Mammary epithelial cell (primary cell): Measurements from ENCODE around the gene SSTR5.

ENCODE experiments used
- EZH2 ChIP-seq: IDR thresholded peaks from 2 replicates; pipeline ENCODE4 v1.6.1; 2012; ENCODE audit warnings: low read length, inconsistent platforms, borderline replicate concordance
- TF ChIP-seq, protein P1 (sequence below), 2 donors: IDR thresholded peaks in 1 of 2; conservative IDR thresholded peaks in 1 of 2; 2 replicates each; pipeline ENCODE4 v1.5.1; 2011 to 2012; ENCODE audit warnings: inconsistent platforms in 2 of 2, low read length in 2 of 2, mild to moderate bottlenecking in 2 of 2, control low read depth in 1 of 2, low read depth in 1 of 2; ENCODE audit not compliant: insufficient read depth in 1 of 2; ENCODE audit errors: extremely low read depth in 1 of 2

GRCh38 chr16:1121601-1122397 is 49.3 kb downstream of the SSTR5 start:
- TF ChIP-seq, protein P1, sequence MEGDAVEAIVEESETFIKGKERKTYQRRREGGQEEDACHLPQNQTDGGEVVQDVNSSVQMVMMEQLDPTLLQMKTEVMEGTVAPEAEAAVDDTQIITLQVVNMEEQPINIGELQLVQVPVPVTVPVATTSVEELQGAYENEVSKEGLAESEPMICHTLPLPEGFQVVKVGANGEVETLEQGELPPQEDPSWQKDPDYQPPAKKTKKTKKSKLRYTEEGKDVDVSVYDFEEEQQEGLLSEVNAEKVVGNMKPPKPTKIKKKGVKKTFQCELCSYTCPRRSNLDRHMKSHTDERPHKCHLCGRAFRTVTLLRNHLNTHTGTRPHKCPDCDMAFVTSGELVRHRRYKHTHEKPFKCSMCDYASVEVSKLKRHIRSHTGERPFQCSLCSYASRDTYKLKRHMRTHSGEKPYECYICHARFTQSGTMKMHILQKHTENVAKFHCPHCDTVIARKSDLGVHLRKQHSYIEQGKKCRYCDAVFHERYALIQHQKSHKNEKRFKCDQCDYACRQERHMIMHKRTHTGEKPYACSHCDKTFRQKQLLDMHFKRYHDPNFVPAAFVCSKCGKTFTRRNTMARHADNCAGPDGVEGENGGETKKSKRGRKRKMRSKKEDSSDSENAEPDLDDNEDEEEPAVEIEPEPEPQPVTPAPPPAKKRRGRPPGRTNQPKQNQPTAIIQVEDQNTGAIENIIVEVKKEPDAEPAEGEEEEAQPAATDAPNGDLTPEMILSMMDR (conservative IDR thresholded peaks at IDR 0.05 in 1 of 2, IDR thresholded peaks at IDR 0.05 in 1 of 2; ENCODE audit: extremely low read depth in 1 of 2, insufficient read depth in 1 of 2, low read depth in 1 of 2, low read length in 2 of 2): no peak
- no peak for TF ChIP-seq EZH2
